GM19395 (cell line): Measurements from ENCODE around the gene PMEL.
"Not testable (repeated sequence)": the region's sequence is repeated elsewhere in the genome, so short reads cannot be mapped to it uniquely, and the experiment has no call there.

Source experiments
- ATAC-seq: cut with Tn5 transposase; IDR thresholded peaks from one replicate; pipeline ENCODE4 v1.9.1; 2021; ENCODE audit warnings: mild to moderate bottlenecking, moderate library complexity; ENCODE audit not compliant: unreplicated experiment

Gene PMEL

DNA sequence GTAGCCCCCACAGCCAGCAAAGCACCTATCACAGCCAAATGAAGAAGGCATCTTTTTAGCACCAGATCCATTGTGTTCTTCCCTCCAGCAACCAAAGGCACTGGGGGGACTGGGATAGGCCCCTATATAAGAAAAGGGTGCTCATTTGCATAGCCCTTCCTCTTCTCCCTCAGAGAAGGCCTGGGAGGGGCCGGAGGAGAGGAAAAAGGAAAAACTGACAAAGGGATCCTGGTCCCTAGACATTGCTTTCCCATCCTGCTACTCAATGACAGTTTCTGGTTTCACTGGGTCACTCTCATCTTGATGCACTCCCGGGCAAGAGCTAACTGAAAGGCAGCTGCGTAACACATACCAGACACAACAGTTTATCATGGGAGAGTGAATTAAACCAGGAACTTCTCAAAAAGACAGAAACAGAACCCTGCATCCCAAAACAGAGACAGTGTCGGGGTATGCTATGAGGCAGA lies at the start of gene PMEL:
TSS of gene PMEL (minus strand) at position 102 of the 467 bp plus-strand sequence. CDS start at position 71, 31 bp downstream.
- no peak for ATAC-seq

DNA sequence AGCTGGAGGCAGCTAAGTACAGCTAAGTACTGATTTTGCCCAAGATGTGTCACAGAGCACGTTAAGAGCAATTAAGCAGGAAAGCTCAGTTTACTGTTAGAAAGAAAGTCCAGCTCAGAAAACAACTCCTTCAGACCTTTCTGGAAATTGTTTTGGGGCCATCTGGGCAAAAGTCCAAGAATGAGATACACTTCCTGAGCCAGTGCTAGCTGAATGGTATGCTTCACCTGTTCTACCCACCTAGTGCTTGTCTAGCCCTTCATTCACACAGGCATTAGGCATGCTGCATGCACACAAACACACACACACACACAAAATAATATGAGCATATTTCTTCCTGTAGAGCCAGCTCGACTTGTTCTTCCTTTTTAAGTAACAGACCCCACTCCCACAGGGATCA lies 48.4 kb upstream of the PMEL start:
- no peak for ATAC-seq

DNA sequence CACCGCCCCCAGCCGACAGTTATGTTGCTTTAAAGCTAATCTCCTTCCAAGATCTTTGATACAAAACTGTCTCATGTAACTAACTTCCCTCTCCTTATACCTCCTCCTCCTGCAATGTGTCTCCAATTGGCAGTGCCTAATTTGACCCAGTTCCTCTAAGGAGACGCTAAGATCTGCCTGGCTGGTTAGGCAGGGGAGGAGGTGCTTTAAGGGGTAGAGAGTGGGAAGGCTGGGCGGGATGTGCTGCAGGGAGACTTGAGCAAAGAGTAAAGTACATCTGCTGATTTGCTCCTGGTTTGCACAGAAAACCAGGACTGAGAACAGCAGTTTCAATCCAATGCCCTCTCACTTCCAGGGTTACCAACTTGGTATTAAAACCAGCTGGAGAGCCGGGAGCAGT lies 47.6 kb upstream of the PMEL start:
- no peak for ATAC-seq

DNA sequence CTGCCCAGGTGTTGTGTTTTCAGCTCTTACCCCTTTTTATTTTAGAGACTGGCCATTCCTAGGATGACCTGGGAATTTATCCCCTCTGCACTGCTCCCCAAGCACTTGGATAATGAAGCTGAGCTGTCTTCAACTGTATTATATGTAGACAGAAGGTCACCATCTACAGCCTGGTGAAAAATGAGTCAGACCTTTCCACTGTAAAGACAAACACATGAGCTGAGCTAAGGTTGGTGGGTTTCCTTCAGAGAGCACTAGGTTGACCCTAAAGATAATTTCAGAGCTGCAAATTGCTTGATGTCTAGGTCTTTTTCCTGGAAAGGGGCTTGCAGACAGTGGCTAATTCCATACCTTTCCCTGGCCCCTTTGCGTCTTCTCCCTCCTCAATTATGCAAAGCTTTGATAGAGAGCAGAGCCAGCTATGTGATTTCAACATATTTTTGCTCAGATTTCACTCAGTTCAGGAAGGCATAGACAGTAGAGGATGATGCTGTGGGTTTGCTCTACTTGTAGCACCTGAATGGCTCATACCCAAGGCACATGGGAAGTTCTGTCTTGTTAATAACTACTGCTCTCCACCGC lies 45.8 kb upstream of the PMEL start:
- ATAC-seq, result no peak

DNA sequence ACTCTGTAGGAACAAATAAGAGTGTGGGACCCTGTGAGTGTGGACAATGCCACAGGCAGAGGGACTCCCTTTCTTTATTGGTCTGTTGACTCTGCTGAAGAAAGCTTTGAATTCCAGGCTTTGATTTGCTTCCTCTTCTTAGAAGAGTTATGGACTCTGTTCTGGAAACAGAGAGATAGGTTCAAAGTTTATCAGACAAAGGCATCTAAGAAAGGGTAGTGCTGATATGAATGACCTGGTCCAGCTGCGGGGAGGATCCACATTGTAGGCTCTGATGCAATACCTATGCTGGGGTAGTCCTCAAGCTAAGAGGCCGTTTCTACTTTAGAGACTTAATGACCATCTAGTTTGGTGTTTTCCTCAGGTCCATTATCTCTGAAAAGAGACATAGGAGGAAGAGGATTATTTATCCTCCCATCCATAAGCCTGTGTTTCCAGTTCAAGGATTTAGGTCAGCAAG lies 44.3 kb upstream of the PMEL start:
- no peak for ATAC-seq

DNA sequence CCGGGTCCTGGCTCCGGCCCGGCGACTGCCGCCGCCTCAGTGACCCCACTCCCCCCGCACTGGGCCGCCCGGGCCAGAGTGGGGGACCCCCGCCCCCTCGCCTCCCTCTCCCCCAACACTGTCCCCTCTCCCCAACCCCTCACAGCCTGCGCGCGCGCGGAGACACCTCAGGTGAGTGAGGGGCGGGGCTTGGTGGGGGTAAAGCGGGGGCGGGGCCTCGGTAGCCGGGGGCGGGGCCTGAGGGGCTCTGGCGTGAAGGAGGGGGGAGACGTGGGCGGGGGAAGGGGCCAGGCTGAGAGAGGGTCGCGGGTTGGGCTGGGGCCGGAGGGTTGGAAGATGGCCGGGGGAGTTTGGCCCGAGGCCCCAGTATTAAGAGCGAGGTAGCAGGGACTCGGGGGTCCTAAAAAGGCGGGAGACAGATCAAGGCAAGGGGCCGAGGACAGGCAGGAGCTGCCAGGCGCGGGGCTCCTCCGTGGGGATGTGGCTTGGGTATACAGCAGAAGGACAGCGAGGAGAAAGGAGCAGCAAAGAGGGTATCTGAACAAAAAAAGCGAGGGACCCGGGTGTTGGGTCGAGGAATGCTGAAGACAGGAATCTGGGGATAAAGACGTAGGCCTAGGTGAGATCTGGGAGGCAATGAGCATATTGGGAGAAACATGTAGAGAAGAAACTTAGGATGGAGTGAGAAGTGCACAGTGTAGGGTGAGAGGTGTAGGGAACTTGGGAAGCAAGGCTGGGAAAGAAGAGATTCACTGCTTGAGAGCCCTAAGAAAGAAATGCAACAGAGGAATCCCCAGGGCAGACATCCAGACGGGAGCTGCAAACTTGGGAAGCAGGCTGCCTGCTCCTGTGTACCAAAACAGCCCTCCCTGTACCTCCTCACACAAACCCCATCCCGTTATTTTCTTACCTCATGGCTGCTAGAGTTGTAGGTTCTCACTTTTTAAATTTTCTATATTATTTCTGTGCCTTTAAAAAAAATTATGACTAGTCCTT lies 42.0 kb upstream of the PMEL start:
- peak; percentile 51 for ATAC-seq

DNA sequence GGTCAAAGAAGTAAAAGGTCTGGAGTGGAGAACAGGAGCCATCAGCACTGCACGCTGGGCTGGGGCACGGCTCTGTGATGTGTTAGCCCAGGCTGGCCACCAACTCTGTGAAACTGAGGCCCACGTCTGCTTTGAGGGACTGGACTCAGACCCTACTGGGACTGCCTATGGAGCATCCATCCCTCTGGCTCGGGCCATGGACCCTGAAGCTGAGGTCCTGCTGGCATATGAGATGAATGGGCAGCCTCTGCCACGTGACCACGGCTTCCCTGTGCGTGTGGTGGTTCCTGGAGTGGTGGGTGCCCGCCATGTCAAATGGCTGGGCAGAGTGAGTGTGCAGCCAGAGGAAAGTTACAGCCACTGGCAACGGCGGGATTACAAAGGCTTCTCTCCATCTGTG lies 38.4 kb upstream of the PMEL start:
- no peak for ATAC-seq

DNA sequence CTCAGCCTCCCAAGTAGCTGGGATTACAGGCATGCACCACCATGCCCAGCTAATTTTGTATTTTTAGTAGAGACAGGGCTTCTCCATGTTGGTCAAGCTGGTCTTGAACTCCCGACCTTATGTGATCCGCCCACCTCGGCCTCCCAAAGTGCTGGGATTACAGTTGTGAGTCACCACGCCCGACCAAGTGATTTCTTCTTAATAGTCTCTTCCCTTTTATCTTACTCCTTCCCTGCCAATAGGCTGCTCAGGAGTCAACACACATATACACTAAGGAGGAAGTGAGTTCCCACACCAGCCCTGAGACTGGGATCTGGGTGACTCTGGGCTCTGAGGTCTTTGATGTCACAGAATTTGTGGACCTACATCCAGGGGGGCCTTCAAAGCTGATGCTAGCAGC lies 37.5 kb upstream of the PMEL start:
- ATAC-seq, result not testable (repeated sequence)

DNA sequence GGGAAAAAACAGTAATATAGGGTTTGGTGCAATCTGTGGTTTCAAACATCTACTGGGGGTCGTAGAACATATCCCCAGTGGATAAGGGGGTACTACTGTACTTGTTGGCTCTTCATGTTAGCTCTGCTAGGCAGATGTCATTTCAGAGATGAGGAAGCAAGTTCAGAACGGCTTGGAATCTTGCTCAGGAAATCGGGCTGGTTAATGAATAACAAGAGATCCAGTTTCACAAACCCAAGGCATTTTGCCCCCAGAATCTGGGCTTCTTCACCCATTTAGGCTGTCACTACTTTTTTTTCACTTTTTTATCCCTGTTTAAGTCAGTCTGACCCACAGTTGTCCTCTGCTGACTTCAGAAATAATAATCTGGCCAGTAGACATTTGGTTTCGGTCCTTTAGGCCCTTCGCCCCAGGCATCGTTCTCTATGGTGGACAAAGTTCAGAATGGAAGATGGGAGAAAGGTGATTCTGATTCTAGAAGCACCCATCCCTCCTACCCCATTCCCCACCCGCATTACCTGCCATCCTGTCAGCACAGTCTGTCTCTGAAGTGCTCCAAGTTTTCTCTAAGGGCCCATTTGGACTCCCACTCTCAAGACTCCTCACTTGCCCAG lies 35.8 kb upstream of the PMEL start:
- no peak for ATAC-seq

DNA sequence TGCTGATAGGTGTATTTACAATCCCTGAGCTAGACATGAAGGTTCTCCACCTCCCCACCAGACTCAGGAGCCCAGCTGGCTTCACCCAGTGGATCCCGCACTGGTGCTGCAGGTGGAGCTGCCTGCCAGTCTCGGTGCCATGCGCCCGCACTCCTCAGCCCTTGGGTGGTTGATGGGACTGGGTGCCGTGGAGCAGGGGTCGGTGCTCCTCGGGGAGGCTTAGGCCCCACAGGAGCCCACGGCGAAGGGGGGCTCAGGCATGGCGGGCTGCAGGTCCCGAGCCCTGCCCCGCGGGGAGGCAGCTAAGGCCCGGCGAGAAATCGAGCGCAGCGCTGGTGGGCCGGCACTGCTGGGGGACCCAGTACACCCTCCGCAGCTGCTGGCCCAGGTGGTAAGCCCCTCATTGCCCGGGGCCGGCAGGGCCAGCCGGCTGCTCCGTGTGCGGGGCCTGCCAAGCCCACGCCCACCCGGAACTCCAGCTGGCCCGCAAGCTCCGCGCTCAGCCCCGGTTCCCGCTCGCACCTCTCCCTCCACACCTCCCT lies 34.2 kb upstream of the PMEL start:
- ATAC-seq, result not testable (repeated sequence)

DNA sequence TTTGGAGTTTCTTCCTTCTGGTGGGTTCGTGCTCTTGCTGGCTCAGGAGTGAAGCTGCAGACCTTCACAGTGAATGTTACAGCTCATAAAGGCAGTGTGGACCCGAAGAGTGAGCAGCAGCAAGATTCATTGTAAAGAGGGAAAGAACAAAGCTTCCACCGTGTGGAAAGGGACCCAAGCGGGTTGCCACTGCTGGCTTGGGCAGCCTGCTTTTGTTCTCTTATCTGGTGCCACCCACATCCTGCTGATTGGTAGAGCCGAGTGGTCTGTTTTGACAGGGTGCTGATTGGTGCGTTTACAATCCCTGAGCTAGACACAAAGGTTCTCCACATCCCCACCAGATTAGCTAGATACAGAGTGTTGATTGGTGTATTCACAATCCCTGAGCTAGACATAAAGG lies 33.7 kb upstream of the PMEL start:
- ATAC-seq, result not testable (repeated sequence)

DNA sequence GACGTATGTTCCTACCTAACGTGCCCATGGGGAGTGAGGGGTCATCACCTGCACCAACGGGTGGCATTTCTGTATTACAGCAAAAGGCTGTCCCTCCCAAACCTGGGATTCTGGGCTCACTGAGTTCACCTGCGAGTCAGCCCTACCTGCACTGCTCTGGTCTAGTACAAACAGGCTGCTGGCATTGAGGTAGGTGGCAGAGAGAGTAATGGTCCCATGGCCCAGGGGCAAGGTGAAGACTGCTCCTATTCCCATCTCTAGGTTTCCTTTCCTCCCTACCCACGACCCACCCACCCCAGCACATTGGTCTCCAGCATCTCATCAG lies 31.7 kb upstream of the PMEL start:
- ATAC-seq, result no peak

DNA sequence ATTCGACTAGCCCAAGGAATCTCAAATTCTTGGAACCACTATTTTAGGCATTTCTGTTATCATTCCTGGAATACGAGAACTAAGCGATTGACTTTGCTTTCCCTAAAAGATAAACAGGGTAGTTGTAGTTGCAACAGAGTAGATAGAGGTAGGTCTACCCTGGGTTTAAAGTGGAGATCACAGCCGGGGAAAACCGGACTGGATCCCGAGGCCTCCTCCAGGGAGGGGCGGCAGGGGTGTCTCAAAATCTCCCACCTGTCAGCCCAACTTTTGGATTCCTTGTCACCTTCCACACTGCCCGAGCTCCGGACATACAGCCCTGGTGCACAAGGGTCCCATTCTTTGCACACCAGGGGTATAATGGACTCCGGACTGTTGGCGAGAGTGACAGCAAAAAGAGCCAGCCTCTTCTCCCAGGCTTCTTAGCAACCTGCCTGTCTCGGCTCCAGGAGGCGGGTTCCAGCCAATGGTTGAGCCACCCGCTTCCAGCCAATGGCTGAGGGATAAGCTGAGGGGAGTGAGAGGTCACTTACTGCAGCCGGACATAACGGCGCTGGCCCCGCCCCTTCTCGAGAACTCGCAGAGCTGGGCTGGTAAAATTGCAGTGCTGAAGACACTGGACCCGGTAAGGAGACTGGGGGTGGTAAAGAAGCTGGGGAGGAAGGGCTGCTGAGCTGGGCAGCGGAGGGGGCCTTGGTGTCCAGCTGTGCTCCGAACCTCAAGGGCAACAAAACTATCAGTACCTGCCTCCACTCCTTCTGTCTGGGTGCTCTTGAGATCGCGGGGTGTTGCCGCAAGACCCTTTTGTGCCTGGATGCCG lies 31.1 kb upstream of the PMEL start, which contains the start of gene SUOX:
TSS of gene SUOX (plus strand) at position 562 of the 820 bp plus-strand sequence. CDS start 4,946 bp downstream, outside the sequence.
- ATAC-seq, result peak; percentile 100

DNA sequence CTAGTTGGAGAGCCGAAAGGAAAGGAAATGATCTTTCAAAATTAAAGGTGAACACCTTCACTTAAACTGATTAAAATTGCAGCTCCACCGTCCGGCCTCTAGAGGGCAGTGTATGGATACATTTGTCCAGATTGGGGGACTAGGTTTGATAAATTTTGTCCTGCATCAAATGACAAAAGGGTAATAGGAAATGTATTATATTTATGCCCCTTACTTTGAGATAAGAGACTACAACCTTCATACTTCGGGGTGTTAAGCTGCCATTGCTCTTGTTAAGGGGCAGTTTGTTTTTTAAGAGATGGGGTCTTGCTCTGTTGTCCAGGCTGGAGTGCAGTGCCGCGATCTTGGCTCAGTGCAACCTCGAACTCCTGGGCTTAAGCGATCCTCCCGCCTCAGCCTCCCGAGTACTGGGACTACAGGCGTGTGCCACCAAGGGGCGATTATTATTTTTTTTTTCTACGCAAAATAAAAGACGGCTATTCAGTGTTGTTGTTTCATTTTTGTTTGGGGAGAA lies 30.4 kb upstream of the PMEL start:
- no peak for ATAC-seq

DNA sequence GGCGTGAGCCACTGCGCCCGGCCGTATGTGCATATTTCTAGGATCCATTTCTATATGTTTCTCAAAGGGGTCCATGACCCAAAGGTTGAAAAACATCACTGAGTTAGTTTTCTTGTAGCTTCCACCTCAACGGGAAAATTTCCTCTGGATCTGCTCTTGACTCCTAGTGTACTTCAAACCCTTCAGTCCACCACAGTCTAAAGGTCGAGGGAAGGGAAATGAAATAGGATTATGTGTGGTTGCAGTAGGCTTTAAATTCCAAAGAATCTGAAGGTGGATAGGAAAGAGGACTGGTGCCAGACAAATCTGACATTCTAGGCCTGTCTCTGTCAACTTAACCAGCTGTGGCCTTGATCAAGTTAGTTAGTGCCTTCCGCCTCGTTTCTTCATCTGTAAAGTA lies 29.5 kb upstream of the PMEL start:
- ATAC-seq, result no peak

DNA sequence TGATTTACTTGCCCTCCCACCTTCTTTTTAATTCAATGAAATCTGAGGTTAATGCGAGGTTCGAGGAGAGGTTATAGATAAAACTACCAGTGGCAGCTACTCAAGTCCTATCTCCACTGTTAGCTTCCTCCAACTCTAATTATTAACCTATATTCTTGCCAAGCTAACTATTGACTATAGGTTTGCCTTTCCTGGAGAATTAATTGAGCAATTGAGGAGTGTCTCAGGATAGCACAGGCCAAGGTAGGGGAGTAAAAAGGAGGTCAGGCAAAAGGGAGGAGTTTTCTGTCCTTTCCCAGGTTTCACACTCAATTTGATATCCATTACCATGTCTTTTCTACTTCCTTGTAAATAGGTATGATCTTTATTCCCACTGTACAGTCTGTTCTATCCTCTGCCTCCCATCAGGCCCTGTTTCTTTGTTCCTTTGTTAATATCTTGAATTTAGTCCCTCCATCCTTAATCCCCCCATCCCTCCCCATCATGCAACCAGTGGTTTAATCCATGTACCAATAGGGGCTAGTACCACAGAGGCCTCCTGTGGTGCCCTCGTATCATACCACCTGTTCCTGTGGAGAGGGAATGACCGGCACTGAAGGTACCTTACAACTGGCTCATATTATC lies 27.5 kb upstream of the PMEL start:
- no peak for ATAC-seq

DNA sequence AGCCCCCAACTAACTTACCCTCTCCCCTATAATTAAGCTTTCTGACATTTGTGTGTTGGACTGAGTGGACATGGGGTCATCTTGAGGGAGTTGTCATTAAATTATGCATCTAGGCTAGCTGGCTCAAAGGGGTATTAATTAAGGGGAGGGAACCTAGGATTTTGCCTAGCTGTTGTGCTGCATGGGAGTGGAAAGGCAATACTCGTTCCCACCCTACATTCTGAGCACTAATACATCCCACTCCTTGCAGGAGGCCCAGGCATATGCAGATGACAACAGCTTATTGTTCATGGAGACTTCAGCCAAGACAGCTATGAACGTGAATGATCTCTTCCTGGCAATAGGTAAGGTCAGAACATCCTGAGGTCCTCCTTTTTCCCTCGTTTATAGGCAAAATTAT lies 25.3 kb upstream of the PMEL start:
- ATAC-seq, result no peak

DNA sequence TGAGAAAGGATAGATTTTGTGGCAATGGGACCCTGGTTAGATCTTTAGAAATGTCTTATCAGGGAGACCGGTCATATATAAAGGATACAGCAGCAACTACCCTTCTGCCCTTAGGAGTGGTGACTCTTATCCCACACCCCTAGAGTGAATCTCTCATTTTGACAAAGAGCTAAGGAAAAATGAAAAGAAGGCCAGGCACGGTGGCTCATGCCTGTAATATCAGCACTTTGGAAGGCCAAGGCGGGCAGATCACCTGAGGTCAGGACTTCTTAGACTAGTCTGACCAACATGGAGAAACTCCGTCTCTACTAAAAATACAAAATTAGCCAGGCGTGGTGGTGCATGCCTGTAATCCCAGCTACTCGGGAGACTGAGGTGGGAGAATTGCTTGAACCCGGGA lies 20.1 kb upstream of the PMEL start:
- ATAC-seq, result not testable (repeated sequence)

DNA sequence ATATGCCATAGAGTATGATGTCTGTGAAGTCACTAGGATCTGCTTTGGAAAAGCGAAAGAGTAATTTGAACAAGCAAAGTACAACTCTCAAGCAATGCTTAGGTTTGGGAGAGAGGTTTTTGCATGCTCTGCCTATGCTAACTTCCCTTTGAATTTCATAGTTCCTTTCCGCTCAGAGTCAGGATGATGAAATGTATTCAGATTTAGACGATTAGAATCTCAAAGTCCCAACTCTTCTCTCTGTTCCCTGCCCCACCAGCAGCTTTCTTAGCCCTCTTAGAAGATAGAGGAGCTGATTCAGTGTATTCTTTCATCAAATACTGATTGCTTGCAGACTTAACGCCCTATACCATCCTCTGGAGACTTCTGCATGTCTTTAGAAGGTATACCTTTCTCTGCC lies 19.5 kb upstream of the PMEL start:
- no peak for ATAC-seq

DNA sequence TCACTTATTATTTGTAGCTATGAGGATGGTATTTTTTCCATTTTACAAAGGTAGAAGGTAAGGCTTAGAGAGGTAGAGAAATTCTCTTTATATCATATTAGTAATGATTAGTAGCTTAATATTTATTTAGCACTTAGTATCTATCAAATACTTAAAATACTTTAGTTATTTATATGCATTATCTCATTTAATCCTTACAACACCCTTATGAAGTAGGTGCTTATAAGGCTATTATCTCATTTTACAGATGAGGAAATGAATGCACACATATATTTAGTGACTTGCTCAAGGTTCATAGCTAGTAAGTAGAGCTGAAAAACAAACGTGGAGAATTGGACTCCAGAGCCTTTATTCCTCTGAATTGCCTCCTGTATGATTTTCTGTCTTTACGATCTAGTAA lies 19.0 kb upstream of the PMEL start:
- no peak for ATAC-seq
